GM23248 (cell line): ENCODE results near the gene MTCH2.

Source experiments
- EZH2 ChIP-seq: fragments of 200-600 bp; sonication (generic); IDR thresholded peaks from 2 replicates; pipeline ENCODE4 v1.6.1; 2018; ENCODE audit warnings: antibody characterized with exemption, mild to moderate bottlenecking; ENCODE audit not compliant: insufficient read depth, poor library complexity, severe bottlenecking
- EZH2phosphoT487 ChIP-seq: fragments of 200-600 bp; sonication (generic); IDR thresholded peaks from 2 replicates; pipeline ENCODE4 v1.6.1; 2018; ENCODE audit warnings: antibody characterized with exemption, moderate library complexity, mild to moderate bottlenecking, low read depth; ENCODE audit not compliant: insufficient read depth

DNA sequence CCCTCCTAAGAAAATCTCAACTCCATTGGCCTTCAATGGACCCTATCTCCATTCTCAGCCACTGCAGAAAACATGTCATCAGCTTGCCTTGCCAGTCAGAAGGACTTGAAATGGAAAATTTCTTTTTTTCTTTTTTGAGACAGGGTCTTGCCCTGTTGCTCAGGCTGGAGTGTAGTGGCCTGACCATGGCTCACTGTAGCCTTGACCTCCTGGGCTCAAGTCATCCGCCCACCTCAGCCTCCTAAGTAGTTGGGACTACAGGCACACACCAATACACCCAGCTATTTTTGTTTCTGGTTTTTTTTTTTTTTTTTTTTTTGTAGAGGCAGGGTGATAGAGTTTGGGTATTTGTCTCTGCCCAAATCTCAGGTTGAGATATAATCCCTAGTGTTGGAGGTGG, 43.8 kb upstream of the MTCH2 start:
- TF ChIP-seq EZH2, result no peak
- no peak for TF ChIP-seq EZH2phosphoT487
